Retinal pigment epithelial cell (primary cell): ENCODE results near the gene DDX23.
"Not testable (repeated sequence)": the region's sequence is repeated elsewhere in the genome, so short reads cannot be mapped to it uniquely, and the experiment has no call there.

Experiments
- DNase-seq: peaks from one replicate; pipeline ENCODE4 v3.0.0-alpha.2; 2010; ENCODE audit warnings: low read depth
- H3K4me3 ChIP-seq: 2 replicates; pipeline ENCODE4 v1.5.1; 2011; ENCODE audit warnings: mild to moderate bottlenecking, low read length, control low read depth, moderate library complexity
- TF ChIP-seq, protein P1 (sequence below): conservative IDR thresholded peaks from 2 replicates; pipeline ENCODE4 v1.5.1; 2011; ENCODE audit warnings: low read depth, low read length, control low read depth, inconsistent platforms

Gene DDX23

DNA sequence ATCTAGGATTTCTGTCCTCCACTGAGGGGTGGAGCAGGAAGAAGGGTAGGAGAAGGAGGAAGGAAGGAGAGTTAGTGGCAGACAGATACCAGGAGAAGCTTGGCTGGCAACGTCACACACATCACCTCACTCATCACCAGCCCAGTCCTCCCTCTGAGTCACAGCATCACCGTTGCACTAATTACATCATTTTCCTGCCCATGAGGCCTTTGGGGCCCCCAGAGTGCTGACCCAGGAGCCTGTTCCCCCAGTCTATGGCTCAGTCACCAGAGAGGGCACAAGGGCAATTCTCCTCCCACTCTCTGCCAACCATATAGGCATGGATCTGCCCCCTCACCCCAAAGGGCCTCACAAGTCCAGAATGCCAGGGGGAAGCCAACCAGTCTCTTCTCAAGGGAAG, 9.1 kb upstream of the DDX23 start:
- TF ChIP-seq, protein P1, sequence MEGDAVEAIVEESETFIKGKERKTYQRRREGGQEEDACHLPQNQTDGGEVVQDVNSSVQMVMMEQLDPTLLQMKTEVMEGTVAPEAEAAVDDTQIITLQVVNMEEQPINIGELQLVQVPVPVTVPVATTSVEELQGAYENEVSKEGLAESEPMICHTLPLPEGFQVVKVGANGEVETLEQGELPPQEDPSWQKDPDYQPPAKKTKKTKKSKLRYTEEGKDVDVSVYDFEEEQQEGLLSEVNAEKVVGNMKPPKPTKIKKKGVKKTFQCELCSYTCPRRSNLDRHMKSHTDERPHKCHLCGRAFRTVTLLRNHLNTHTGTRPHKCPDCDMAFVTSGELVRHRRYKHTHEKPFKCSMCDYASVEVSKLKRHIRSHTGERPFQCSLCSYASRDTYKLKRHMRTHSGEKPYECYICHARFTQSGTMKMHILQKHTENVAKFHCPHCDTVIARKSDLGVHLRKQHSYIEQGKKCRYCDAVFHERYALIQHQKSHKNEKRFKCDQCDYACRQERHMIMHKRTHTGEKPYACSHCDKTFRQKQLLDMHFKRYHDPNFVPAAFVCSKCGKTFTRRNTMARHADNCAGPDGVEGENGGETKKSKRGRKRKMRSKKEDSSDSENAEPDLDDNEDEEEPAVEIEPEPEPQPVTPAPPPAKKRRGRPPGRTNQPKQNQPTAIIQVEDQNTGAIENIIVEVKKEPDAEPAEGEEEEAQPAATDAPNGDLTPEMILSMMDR = no peak
- DNase-seq = no peak
- H3K4me3 ChIP-seq = no peak overlapping the region

DNA sequence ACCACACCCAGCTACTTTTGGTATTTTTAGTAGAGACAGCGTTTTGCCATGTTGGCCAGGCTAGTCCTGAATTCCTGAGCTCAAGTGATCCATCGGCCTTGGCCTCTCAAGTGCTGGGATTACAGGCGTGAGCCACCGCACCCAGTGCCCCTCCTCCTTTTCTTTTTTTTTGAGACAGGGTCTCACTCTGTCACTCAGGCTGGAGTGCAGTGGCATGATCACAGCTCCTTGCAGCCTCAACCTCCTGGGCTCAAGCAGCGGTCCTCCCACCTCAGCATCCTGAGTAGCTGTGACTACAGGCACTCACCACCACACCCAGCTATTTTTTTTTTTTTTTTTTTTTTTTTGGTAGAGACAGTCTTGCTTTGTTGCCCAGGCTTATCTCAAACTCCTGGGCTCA, 8.3 kb upstream of the DDX23 start:
- not testable (repeated sequence) for H3K4me3 ChIP-seq, DNase-seq

DNA sequence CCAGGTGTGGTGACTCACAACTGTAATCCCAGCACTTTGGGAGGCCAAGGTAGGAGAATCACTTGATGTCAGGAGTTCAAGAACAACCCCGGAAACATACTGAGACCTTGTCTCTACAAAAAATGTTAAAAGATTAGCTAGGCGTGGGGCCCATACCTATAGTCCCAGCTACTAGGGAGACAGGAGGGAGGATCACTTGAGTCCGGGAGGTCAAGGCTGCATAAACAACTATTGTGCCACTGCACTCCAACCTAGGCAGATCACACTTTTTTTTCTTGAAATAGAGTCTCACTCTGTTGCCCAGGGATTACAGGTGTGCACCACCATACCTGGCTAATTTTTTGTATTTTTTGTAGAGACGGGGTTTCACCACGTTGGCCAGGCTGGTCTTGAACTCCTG, 7.6 kb upstream of the DDX23 start:
- TF ChIP-seq, protein P1 = no peak
- DNase-seq = no peak
- no peak overlapping the region for H3K4me3 ChIP-seq

DNA sequence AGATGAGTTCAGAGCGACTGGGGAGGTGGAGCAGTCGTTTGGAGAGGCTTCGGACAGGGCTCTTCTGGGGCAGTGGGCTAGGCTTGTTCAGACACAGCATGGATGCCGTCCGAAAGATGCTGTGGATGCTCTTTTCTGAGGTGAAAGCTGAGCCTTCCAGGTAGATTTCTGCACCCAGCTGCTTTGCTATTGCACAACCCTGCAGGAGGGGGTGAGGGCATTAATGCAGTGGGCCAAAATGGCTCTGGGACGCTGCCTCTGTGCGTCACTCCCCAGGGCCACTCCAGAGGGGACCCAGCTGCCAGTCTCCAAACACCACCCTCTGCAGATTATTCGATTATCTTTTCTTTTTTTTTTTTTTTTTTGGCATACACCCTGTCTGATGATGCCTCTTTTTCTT, 6.1 kb upstream of the DDX23 start:
- no peak for DNase-seq
- TF ChIP-seq, protein P1 = no peak
- H3K4me3 ChIP-seq = no peak overlapping the region

DNA sequence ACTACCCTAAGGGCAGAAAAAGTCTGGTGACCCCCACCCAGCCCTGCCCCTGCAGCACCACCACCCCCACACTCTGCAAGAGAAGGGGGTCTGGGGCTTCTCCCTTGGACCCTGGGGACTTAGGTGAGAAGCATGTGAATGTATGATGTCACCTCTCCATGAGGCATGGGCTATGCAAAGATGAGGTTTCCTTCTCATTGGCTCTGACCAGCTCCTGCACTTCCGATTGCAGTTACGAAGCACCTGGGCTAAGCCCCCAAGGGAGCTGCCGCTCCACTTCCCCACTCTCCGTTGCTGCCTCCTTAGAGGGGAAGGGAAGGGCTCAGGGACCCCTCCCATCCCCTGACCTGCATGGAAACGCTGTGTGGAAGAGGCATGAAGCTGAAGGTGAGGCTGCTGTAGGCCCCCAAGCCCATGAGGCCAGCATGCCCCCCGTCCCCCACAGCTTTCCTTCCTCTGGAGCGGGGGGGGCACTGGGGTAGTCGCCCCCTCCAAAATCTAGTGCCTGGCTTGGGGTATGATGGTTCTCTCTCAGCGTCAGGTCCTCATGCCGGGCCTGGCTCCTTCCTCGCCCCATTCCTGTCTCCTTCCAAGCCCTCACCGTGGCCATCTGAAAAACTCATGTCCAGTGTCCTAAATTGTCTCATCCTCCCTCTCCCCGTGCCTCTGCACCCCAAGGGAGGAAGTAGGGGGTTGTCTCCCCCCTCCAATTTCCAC, 5.5 kb upstream of the DDX23 start:
- DNase-seq = no peak
- TF ChIP-seq, protein P1 = no peak
- H3K4me3 ChIP-seq = no peak overlapping the region

DNA sequence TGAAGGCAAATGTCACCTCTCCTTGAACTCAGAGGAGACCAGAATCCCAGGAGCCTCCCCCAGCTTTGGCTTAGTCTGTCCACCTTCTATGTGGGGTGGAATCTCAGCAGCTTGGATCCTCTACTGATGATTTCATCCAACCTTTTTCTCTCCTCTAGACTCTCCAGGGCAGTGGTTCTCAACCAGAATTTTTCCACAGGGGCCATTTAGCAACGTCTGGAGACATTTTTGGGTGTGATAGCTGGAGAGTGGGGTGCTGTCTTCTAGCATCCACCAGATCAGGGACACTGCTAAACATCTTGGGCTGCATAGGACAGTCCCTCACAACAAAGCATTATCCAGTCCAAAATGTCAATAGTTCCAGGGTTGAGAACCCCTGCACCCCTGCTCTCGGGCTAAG, 4.4 kb upstream of the DDX23 start:
- no peak overlapping the region for H3K4me3 ChIP-seq
- TF ChIP-seq, protein P1 = no peak
- no peak for DNase-seq

DNA sequence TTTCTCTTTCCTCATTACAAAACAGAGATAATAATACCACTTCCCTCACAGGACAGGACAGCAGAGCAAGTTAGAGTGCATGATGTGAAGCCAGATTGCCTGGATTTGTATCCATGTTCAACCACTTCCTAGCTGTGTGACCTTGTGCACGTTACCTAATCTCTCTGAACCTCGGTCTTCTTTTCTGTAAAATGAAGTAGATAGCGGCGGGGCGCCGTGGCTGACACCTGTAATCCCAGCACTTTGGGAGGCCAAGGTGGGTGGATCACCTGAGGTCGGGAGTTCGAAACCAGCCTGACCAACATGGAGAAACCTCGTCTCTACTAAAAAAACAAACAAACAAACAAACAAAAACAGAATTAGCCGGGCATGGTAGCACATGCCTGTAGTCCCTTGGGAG, 3.0 kb upstream of the DDX23 start:
- DNase-seq, H3K4me3 ChIP-seq: not testable (repeated sequence)

DNA sequence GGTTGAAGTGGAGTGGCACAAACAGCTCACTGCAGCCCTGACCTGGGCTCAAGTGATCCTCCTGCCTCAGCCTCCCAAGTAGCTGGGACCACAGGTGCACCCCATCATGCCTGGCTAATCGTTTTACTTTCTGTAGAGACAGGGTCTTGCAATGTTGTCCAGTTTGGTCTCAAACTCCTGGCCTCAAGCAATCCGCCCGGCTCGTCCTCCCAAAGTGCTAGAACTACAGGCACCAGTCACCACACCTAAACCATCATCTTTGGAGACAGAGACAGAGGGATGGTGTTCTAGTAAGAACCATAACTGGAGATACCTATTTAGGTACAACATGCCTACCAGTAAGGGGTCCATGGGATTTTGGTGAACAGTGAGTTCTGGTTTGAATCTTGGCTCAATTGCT, 2.5 kb upstream of the DDX23 start:
- no peak overlapping the region for H3K4me3 ChIP-seq
- DNase-seq = no peak
- TF ChIP-seq, protein P1 = no peak
